Bladder microvascular endothelial cell (primary cell): Measurements from ENCODE around the gene TRIM64C. TPM values are rescaled to one million over a fixed set of nuclear protein-coding genes. Genes with fewer than 3 reads are reported as not detected.

Source experiments
- total RNA-seq: library from RNA; depleted of rRNA; stranded (reverse); fragments of >200 nt; gene quantifications from 2 replicates; pipeline ENCODE4 v1.2.3, GENCODE V29; 2014

Gene TRIM64C, protein sequence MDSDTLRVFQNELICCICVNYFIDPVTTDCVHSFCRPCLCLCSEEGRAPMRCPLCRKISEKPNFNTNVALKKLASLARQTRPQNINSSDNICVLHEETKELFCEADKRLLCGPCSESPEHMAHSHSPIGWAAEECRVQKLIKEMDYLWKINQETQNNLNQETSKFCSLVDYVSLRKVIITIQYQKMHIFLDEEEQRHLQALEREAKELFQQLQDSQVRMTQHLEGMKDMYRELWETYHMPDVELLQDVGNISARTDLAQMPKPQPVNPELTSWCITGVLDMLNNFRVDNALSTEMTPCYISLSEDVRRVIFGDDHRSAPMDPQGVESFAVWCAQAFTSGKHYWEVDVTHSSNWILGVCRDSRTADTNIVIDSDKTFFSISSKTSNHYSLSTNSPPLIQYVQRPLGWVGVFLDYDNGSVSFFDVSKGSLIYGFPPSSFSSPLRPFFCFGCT
- total RNA-seq, result not detected in 2 replicates

DNA sequence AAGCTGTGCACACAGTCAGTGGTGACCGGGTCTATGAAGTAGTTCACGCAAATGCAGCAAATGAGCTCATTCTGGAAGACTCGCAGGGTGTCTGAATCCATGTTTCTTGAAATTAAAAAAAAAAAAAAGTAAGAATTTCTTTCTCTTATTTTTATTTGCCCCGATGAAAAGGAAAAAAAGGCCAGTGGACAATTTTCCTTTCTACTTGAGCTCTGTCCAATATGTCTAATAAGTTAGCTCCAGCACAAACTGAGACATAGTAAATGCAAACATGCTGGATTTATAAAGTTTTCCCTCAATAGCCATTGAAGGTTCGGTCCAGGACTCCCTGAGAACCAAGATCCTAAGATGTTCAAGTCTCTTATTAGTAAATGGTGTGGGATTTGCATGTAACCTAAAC is at the start of gene TRIM64C:
TSS of gene TRIM64C (minus strand) at position 101 of the 400 bp plus-strand sequence. CDS start at position 101, 0 bp downstream.

DNA sequence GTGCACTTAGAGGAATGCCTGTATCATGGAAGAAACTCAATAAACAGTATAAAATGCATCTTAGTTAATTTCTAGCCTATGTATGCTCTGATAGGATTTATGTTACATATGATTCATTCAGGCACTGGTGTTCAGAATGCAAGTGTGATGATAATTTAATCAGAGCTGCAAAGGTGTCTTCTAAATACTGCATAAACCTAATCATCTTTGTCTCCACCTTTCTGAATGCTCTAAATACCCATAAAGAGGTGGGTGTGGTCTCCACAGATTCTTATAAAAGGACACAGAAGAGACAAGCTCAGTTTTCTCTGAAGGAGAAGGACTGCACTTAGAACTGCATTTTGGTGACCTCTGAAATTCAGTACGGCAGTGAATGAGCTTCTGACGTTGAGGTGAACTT is 30.4 kb downstream of the TRIM64C start, which contains the start of gene TRIM49B:
TSS of gene TRIM49B (plus strand) at position 301 of the 400 bp plus-strand sequence. CDS start 2,777 bp downstream, outside the sequence.

Other genes starting within 250 kb of the TRIM64C start
- gene TRIM51G, start 75.2 kb downstream of the TRIM64C start, total RNA-seq, result not detected in 2 replicates
- not detected in 2 replicates for gene TRIM49B, start 30.3 kb downstream of the TRIM64C start, total RNA-seq
- 0.16 and 0.57 TPM in 2 replicates for gene FOLH1, start 149.5 kb upstream of the TRIM64C start, total RNA-seq